Astrocyte of the hippocampus (primary cell): ENCODE data around the gene BCR.

ENCODE experiments used
- DNase-seq: peaks from one replicate; pipeline ENCODE4 v3.0.0; 2011; ENCODE audit warnings: low read depth, low spot score

The BCR gene

GRCh38 chr22:23274146-23274526, 93.8 kb downstream of the BCR start:
- DNase-seq: no peak

DNA sequence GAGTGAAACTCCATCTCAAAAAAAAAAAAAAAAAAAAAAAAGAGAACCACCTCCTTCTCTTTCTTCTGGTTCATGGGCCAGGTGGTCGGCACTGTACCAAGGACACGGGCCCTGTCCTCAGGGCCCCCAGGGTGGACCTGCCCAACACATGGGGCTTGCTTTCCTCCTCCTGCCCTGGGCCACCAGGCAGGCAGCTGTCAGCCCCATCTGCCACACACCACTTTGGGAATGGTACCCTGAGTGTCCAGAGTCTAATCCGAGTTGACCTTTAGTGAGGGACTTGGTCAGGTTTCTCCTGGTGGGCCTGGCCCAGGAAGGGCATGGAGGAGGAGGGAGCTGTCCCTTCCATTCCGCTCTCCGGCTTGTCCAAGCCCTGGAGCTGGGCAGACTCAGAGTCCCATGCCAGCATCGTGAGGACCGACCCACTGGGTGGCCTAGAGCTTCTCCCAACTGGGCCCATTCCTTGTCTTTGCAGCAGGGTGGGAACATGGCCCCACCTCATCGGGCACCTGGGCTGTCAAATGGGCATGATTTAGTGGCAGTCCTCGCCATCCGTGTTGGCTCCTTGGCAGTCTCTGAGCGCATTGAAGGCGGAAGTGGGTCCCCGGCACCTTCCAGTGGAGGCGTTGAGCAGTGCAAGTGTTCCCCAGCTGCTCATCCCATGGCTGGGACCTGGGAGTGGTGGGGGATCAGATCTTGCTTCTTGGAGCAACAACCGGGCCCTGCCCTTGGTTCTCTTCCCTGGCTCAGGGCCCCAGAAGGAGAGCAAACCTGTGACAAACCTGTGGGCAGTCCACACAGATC, 94.8 kb downstream of the BCR start:
- DNase-seq: no peak

- DNase-seq: no peak
Observed at GRCh38 chr22:23275751-23276150, 95.4 kb downstream of the BCR start.

DNA sequence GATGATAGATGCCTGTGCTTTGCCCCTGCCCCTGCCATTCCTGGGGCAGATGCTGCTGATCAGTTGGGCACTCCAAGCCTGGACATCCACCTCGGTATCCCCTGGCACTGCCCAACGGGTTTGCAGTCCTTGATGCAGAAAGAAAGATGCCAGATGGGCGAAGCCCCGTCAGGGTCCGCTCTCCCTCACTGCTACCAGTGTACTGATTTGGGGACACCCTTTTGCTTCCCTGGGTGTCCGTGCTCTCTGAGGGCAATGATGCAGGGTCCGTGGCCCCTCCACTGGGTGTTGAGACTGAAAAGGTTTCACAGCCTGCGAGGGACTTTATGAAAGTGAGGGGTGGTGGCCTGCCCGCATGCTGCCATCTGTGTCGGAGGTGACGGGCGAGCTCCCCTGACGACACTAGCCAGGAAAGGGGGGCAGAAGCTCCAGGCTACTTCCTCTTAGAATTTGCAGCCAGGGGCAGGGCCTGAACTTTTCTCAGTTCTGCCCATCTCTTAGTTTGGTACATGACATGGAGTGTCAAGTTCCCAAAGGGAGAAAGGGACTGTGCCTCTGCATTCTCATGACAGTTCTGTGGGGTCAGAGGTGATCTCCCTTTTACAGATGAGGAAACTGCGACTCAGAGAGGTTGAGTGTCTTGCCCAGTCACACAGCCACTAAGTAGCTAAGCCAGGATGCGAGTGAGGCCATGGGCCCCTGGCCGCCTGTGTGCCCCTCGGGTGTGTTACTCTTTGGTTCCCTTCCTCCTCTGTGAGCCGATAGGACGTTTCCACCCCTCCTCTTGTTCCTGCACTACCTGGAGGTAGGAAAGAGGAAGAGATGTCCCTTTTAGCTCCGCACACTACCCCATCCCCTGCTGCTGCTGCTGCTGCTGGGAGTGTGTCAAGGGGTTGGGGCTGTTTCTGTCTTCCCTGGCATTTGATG, 96.6 kb downstream of the BCR start:
- no peak for DNase-seq

DNA sequence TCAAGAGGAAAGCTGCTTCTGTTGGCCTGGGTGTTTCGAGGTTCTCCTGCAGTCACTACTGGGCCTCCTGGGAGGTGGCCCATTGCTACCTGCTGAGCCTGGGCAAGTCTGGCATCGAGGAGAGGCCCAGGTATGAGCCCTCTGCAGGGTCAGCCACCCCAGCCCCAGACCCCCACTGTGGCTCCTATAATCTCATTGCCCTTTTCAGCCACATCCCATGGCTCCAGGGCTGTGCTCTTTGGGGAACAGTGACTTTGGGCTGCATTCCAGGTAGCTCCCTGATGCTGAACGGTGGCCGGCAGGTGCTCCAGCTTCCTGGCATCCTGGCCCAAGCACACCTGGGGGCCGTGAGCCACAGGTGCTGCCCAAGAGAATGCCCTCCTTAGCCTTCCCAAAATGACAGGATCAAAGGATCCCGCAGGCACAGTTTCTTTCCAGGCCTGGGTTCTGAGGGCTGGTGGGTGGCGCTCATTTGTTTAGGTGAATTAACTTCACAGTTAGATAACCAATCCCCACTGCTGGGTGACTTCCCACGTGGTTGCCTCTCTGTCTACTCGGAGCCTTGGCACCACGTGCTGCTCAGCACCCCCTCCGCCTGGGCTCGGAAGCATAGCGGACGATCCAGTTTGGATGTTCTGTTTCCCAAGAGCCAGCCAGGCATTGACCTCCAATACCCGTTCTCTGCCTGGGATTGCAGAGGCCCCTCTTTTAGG, 97.4 kb downstream of the BCR start:
- DNase-seq: no peak

GRCh38 chr22:23278883-23279675, 98.8 kb downstream of the BCR start:
- no peak for DNase-seq

- DNase-seq: no peak
Observed at GRCh38 chr22:23279781-23280180, 99.5 kb downstream of the BCR start.

GRCh38 chr22:23280356-23281052, 100.2 kb downstream of the BCR start:
- no peak for DNase-seq

GRCh38 chr22:23281053-23281405, 100.7 kb downstream of the BCR start:
- DNase-seq: no peak

DNA sequence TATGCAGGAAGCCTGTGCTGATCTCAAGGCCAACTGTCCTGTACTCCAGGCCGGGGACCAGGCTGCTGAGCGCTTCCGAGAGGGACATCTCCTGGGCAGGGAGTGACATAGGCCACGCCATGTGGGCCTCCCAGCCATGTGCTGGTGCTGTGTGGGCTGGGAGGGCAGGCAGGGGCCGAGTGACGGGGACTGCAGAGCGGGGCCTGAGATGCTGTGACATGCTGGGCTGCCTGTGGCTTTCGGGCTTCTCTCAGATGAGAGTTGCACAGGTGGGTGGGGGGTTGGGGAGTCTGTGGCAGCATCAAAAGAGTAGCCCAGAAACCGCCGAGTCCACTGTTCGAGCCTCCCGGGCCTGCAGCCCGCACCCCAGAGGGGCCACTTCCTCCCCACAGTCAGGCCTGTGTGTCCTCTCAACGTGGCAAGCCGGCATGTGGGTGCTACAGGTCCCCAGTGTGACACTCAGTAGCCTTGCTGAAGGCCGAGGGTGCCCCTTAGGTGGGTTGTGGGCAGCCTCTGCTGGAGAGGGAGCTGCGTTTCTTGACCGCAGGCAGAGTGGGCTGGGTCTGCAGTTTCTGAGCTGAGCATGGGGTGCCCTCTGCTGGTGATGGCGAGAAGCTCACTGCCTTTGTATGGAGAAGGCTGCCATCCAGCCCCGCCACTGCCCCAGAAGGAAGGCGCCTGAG, 101.2 kb downstream of the BCR start:
- DNase-seq: peak; percentile 95

DNA sequence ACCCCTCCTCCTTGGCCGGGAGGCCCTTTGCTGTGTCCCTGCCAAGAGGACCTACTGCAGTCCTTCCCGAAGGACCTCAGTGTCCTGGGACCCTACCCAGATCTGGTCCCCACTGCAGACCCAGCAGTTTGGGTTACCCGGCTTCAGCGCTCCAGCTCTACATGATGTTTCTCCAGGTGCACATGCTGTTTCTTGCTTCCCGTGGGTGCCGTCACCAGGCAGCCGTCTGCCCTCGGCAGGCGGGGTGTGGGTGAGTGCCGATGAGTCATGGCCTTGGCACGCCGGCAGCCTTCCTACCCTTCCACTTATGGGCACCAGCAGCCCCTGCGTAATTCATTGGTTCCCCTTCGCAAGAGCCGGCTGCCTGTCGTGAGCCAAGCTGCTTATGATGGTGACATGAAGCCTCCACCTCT, 101.8 kb downstream of the BCR start:
- peak; percentile 98 for DNase-seq

- no peak for DNase-seq
Observed at GRCh38 chr22:23282516-23282915, 102.2 kb downstream of the BCR start.

- no peak for DNase-seq
Observed at GRCh38 chr22:23282986-23283385, 102.7 kb downstream of the BCR start.

DNA sequence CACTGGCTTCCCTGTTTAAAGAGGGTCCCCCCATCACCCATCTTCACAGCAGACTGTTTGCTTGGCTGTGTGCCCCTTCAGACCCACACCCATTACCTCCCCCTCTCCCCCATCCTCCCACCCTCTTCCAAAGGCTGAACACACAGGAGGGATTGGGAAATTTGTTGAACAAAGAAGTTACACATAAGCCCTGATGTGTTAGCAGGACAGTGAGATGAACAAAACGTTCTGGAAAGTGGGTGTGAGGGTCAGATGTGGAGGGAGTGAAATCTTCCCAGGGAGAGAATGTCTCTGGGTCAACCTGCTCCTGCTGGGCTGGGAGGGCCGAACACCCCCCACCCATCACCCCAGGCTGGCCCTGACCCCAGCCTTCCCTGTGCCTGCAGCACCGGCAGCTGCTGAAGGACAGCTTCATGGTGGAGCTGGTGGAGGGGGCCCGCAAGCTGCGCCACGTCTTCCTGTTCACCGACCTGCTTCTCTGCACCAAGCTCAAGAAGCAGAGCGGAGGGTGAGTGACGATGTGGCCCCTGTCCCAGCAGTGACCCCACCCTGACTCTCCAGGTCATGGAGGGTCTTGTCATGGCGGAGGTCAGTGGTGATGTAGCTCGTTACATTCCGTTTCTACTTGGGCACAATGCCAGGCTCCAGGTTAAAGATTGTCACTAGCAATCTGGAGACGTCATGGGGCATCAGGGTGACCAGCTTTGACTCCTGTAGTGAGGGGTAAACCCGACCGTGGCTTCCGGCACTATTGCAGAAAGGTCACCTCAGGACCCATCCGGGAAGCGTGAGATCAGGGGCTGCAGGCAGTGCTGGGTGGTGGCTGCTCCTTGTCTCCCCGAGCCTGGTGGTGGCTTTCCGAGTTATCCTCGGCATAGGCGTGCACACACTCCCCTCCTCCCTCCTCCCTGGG, 103.5 kb downstream of the BCR start:
- no peak for DNase-seq

DNA sequence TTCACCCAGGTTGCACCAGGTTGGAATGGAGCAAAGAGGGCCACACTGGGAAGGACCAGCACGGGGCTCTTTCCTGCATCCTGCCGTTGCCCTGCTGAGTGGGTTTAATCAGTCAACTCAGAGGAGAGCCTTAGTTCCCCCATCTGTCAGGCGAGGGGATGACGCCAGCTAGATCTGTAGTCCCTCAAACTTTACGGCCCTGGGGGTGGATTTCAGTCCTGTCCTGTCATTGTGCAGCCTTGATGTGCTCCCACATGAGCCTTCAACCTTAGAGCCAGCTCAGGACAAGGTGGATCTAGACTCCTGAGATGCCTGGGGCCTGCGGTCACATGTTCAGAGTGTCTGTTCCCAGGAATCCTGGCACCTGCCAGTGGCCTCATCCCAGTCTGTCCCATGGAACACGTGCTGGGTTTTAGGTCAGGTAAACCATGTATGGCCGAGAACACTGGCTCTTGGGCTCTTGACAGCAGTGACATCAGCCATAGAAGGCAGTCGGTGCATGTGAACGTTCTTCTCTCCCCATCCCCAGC, 104.3 kb downstream of the BCR start:
- no peak for DNase-seq

DNA sequence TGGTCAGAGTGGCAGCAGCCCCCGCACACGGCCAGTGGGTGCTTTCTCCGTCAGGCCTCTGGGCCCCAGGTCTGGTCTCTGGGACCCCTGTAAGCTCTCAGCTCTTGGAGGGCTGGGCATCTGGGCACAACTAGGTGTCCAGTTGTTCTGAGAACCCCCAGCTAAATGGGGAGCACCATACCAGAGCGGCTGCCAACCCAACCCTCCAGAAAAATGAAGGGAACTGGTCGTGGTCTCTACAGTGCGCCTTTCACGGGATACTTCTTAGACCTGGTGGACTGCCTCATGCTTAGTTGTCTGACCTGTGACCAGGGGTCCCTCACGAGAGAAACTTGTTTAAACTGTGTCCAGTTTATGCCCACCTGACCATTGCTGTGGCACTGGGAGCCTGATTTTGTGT, 104.9 kb downstream of the BCR start:
- no peak for DNase-seq

GRCh38 chr22:23285734-23286133, 105.4 kb downstream of the BCR start:
- DNase-seq: peak; percentile 77

- no peak for DNase-seq
Observed at GRCh38 chr22:23286296-23286695, 106.0 kb downstream of the BCR start.
